Astrocyte of the cerebellum (primary cell): ENCODE results near the gene SLX4IP.

ENCODE experiments used
- DNase-seq: peaks from one replicate; pipeline ENCODE4 v3.0.0-alpha.2; 2011; ENCODE audit warnings: low read depth
- H3K4me3 ChIP-seq: 2 replicates; pipeline ENCODE4 v1.5.1; 2011; ENCODE audit warnings: mild to moderate bottlenecking, low read depth, low read length, moderate library complexity
- CTCF ChIP-seq: IDR thresholded peaks from 2 replicates; pipeline ENCODE4 v1.5.1; 2012; ENCODE audit warnings: low read length, low read depth, moderate library complexity, mild to moderate bottlenecking; ENCODE audit errors: missing control alignments
- in situ Hi-C: cut with HindIII; loops from 2 replicates; pipeline ENCODE4 v1.10.0; 2017; ENCODE audit warnings: low sequenced_read_pairs

The SLX4IP gene

DNA sequence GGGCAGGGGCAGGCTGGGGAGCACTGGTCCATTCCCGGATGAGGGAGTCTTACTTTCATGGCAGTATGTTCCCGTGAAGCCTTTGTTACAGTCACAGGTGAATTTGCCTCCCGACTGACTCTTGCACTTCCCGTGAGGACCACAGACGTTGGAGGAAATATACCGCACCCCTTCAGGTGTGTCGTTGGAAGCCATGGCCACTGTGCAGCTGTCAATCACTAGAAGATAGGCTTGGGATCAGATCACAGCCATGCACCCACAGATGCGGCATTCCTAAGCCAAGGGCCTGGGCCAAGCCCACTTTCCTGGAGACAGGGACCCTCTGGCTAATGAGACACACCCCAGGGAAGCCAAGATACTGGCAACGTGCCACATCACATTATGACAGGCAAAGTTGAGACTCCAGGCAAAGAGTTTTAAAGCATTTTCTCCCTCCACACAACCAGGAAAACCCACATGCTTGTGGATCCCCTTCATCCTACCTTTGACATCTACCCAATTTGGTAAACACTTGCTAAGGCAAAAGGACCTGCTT lies 211.8 kb downstream of the SLX4IP start:
- H3K4me3 ChIP-seq, result no peak overlapping the region
- DNase-seq, result no peak
- in situ Hi-C loops, result no loop called here
- no peak for TF ChIP-seq CTCF

GRCh38 chr20:10647471-10647870 lies 212.4 kb downstream of the SLX4IP start:
- in situ Hi-C loops, result no loop called here
- peak; percentile 59 for TF ChIP-seq CTCF
- no peak overlapping the region for H3K4me3 ChIP-seq
- DNase-seq, result no peak

DNA sequence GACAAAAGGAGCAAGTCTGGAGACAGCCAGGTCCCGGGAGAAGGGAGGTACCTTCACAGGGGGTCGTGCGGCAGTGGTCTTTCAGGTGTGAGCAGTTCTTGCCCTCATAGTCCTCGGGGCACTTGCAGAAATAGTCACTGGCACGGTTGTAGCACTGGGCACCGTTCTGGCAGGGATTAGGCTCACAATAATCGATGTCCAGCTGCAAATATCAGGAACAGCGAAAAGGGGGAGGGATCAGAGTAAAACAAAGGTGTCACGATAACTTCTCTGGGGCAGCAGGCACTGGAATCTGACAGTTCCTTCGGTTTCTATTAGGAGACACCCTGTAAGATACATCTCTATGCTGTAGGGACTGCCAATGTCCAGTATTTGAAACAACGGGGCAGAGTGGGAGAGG lies 212.8 kb downstream of the SLX4IP start:
- H3K4me3 ChIP-seq, result no peak overlapping the region
- no peak for DNase-seq
- in situ Hi-C loops, result no loop called here
- no peak for TF ChIP-seq CTCF

DNA sequence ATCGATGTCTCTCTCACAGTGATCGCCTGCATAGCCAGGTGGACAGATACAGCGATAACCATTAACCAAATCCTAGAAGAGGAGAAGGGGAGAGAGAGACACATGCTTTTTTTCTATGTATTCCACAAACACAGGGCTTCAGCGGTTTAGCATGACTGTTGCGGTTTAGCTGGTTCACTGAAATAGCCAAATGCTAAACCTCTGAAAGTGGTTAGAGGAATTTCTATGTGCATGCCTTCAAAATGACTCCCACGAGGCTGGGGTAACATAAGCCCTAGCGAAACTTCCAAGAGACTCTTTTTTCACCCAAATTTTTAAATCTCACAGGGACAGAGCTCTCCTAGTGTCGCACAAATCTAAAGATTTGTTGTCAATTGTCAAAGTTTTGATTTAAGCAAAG lies 213.5 kb downstream of the SLX4IP start:
- peak; percentile 82 for DNase-seq
- TF ChIP-seq CTCF, result no peak
- in situ Hi-C loops, result no loop called here
- H3K4me3 ChIP-seq, result no peak overlapping the region

GRCh38 chr20:10649080-10649796 lies 214.1 kb downstream of the SLX4IP start:
- DNase-seq, result no peak
- in situ Hi-C loops, result no loop called here
- no peak overlapping the region for H3K4me3 ChIP-seq
- TF ChIP-seq CTCF, result no peak

DNA sequence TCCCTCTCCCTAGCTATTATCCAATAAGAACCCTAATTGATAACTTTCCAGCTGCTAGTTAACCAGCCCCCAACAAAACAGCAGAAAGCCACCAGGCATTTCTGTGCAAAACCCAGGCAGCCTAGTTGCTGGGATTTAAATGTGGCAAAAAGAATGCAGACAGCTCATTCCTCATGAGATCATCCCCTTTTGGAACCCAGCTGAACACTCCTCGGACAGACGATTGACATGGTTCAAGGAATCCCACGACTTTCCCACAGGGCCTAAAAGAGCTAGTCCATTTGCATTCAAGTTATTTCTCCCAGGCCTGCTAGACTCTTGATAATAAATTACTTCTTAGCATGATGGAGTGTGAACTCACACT lies 214.7 kb downstream of the SLX4IP start:
- DNase-seq, result no peak
- TF ChIP-seq CTCF, result no peak
- H3K4me3 ChIP-seq, result no peak overlapping the region

More for the DNA sequence above, 214.7 kb downstream of the SLX4IP start:
- in situ Hi-C loops, result no loop called here
